ENCODE data around the gene ADCY4.
"Not testable (repeated sequence)": the region's sequence is repeated elsewhere in the genome, so short reads cannot be mapped to it uniquely, and the experiment has no call there.

ADCY4 gene

GRCh38 chr14:24365600-24366412, 30.9 kb upstream of the ADCY4 start:
- Histone ChIP-seq H3K27ac (ENCODE audit: low read length) (no peak overlapping the region), H3K36me3 (ENCODE audit: control insufficient read depth, low read depth, low read length) (no peaks in the 10 kb centered on the region), H3K4me1 (ENCODE audit: control insufficient read depth, low read depth, low read length) (peaks cover 15% of the 10 kb centered on the region), H3K27me3 (ENCODE audit: control insufficient read depth, insufficient read depth, low read length) (peaks cover 25% of the 10 kb centered on the region), H3K4me3 (ENCODE audit: low read length) (peak overlapping the region; percentile 67), H3K9ac (ENCODE audit: low read length) (peak overlapping the region; percentile 32), H3K9me3 (ENCODE audit: control insufficient read depth, low read depth, low read length) (no peaks in the 10 kb centered on the region)

DNA sequence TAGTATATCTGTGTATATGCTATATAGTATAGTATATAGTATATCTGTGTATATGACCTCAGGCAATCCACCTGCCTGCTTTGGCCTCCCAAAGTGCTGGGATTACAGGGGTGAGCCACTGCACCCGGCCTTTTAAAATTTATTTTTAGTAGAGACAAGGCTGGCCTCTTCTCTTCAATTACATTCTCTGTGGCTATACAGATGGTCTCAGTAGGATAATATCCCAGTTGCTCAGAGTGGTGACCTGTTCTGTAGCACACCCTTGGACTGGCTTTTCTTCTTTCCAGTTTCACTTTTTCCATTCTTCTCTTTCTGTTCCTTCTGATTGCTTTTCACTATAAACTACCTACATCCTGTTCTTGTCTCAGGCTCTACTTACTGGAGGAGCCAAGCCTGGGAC, 30.0 kb upstream of the ADCY4 start:
- H3K27me3 ChIP-seq (ENCODE audit: control insufficient read depth, insufficient read depth, low read length): peaks cover 28% of the 10 kb centered on the region
- peaks cover 15% of the 10 kb centered on the region for H3K4me1 ChIP-seq (ENCODE audit: control insufficient read depth, low read depth, low read length)
- H3K4me3 ChIP-seq (ENCODE audit: low read length): no peak overlapping the region
- no peaks in the 10 kb centered on the region for H3K9me3 ChIP-seq (ENCODE audit: control insufficient read depth, low read depth, low read length)
- H3K27ac ChIP-seq (ENCODE audit: low read length): no peak overlapping the region
- H3K9ac ChIP-seq (ENCODE audit: low read length): no peak overlapping the region
- H3K36me3 ChIP-seq (ENCODE audit: control insufficient read depth, low read depth, low read length): no peaks in the 10 kb centered on the region

GRCh38 chr14:24363401-24363800, 28.5 kb upstream of the ADCY4 start:
- Histone ChIP-seq H3K9me3 (ENCODE audit: control insufficient read depth, low read depth, low read length) (no peaks in the 10 kb centered on the region), H3K36me3 (ENCODE audit: control insufficient read depth, low read depth, low read length) (no peaks in the 10 kb centered on the region), H3K4me1 (ENCODE audit: control insufficient read depth, low read depth, low read length) (peaks cover 9% of the 10 kb centered on the region), H3K27ac (ENCODE audit: low read length) (no peak overlapping the region), H3K27me3 (ENCODE audit: control insufficient read depth, insufficient read depth, low read length) (peaks cover 29% of the 10 kb centered on the region), H3K9ac (ENCODE audit: low read length) (no peak overlapping the region), H3K4me3 (ENCODE audit: low read length) (no peak overlapping the region)

GRCh38 chr14:24362241-24362960, 27.5 kb upstream of the ADCY4 start:
- Histone ChIP-seq H3K4me3 (ENCODE audit: low read length) (no peak overlapping the region), H3K27ac (ENCODE audit: low read length) (no peak overlapping the region), H3K36me3 (ENCODE audit: control insufficient read depth, low read depth, low read length) (no peaks in the 10 kb centered on the region), H3K27me3 (ENCODE audit: control insufficient read depth, insufficient read depth, low read length) (peaks cover 32% of the 10 kb centered on the region), H3K4me1 (ENCODE audit: control insufficient read depth, low read depth, low read length) (peaks cover 9% of the 10 kb centered on the region), H3K9ac (ENCODE audit: low read length) (no peak overlapping the region), H3K9me3 (ENCODE audit: control insufficient read depth, low read depth, low read length) (no peaks in the 10 kb centered on the region)

- Histone ChIP-seq H3K27me3 (ENCODE audit: control insufficient read depth, insufficient read depth, low read length) (peaks cover 36% of the 10 kb centered on the region), H3K27ac (ENCODE audit: low read length) (no peak overlapping the region), H3K9me3 (ENCODE audit: control insufficient read depth, low read depth, low read length) (no peaks in the 10 kb centered on the region), H3K36me3 (ENCODE audit: control insufficient read depth, low read depth, low read length) (no peaks in the 10 kb centered on the region), H3K9ac (ENCODE audit: low read length) (no peak overlapping the region), H3K4me3 (ENCODE audit: low read length) (no peak overlapping the region), H3K4me1 (ENCODE audit: control insufficient read depth, low read depth, low read length) (peaks cover 9% of the 10 kb centered on the region)
Observed at GRCh38 chr14:24361326-24361725, 26.5 kb upstream of the ADCY4 start.

GRCh38 chr14:24360281-24360680, 25.4 kb upstream of the ADCY4 start:
- H3K9ac ChIP-seq (ENCODE audit: low read length): no peak overlapping the region
- no peak overlapping the region for H3K4me3 ChIP-seq (ENCODE audit: low read length)
- no peaks in the 10 kb centered on the region for H3K36me3 ChIP-seq (ENCODE audit: control insufficient read depth, low read depth, low read length)
- H3K4me1 ChIP-seq (ENCODE audit: control insufficient read depth, low read depth, low read length): peaks cover 1% of the 10 kb centered on the region
- peaks cover 35% of the 10 kb centered on the region for H3K27me3 ChIP-seq (ENCODE audit: control insufficient read depth, insufficient read depth, low read length)
- no peaks in the 10 kb centered on the region for H3K9me3 ChIP-seq (ENCODE audit: control insufficient read depth, low read depth, low read length)
- no peak overlapping the region for H3K27ac ChIP-seq (ENCODE audit: low read length)

GRCh38 chr14:24356208-24356607, 21.3 kb upstream of the ADCY4 start:
- H3K36me3 ChIP-seq (ENCODE audit: control insufficient read depth, low read depth, low read length): no peaks in the 10 kb centered on the region
- H3K9me3 ChIP-seq (ENCODE audit: control insufficient read depth, low read depth, low read length): no peaks in the 10 kb centered on the region
- no peak overlapping the region for H3K27ac ChIP-seq (ENCODE audit: low read length)
- H3K4me1 ChIP-seq (ENCODE audit: control insufficient read depth, low read depth, low read length): no peaks in the 10 kb centered on the region
- H3K4me3 ChIP-seq (ENCODE audit: low read length): no peak overlapping the region
- H3K9ac ChIP-seq (ENCODE audit: low read length): no peak overlapping the region
- H3K27me3 ChIP-seq (ENCODE audit: control insufficient read depth, insufficient read depth, low read length): peaks cover 42% of the 10 kb centered on the region

- Histone ChIP-seq H3K27me3 (ENCODE audit: control insufficient read depth, insufficient read depth, low read length) (peaks cover 48% of the 10 kb centered on the region), H3K9me3 (ENCODE audit: control insufficient read depth, low read depth, low read length) (no peaks in the 10 kb centered on the region)
Observed at GRCh38 chr14:24355009-24355408, 20.1 kb upstream of the ADCY4 start.

DNA sequence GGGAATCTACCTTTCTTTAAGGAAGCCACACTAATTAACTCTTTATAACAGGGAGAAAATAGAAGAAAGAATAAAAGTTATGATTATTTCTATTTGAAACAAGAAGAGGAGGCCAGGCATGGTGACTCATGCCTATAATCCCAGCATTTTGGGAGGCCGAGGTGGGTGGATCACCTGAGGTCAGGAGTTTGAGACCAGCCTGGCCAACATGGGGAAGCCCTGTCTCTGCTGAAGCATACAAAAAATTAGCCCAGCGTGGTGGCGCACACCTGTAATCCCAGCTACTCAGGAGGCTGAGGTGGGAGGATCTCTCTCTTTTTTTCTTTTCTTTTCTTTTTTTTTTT, 19.6 kb upstream of the ADCY4 start:
- not testable (repeated sequence) for H3K9ac ChIP-seq (ENCODE audit: low read length); H3K27ac ChIP-seq (ENCODE audit: low read length)

More at GRCh38 chr14:24355009-24355408, 20.1 kb upstream of the ADCY4 start:
- no peaks in the 10 kb centered on the region for H3K4me1 ChIP-seq (ENCODE audit: control insufficient read depth, low read depth, low read length)
- no peaks in the 10 kb centered on the region for H3K36me3 ChIP-seq (ENCODE audit: control insufficient read depth, low read depth, low read length)
- no peak overlapping the region for H3K9ac ChIP-seq (ENCODE audit: low read length)
- H3K4me3 ChIP-seq (ENCODE audit: low read length): no peak overlapping the region
- no peak overlapping the region for H3K27ac ChIP-seq (ENCODE audit: low read length)

DNA sequence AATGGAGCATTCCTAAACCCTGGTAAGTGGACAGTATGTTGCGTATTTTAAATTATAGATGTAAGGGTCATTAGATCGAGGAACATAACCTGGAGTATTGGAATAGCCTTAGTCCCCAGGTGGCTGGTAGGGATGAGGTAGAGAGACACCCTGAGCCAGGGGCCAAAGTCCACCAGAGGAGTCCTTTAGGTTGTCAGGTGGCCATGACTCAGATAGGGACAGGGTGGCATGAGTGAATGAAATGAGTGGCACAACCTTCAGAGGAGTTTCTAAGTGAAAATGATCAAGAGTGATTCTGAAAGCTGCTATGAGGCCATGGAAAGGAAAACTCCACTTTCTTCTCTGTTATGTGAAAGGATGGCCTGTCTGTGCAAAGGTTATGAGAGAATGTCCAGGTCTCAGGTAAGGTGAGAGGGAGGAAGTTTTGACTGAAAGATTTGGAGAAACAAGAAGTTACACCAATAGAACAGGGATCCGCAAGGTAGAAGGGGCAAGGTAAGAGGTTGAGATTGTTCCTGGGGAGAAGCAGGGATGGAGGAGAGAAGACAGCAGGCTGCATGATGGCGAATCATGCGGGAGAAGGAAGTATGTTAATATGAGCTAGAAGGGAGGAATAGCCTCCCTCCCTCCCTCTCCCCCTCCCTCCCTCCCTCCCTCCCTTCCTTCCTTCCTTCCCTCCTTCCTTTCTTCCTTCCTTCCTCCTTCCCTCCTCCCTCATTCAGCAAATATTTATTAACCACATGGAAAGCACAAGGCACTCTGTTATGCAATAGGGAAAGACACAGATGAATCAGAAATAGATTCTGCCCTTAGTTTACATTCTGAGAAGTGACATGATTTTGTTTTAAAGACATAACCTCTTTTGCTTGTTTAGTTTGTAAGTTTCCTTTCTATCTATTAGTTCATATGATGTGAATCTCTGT, 18.9 kb upstream of the ADCY4 start:
- no peaks in the 10 kb centered on the region for H3K9me3 ChIP-seq (ENCODE audit: control insufficient read depth, low read depth, low read length)
- no peaks in the 10 kb centered on the region for H3K4me1 ChIP-seq (ENCODE audit: control insufficient read depth, low read depth, low read length)
- H3K36me3 ChIP-seq (ENCODE audit: control insufficient read depth, low read depth, low read length): no peaks in the 10 kb centered on the region
- H3K27me3 ChIP-seq (ENCODE audit: control insufficient read depth, insufficient read depth, low read length): peaks cover 59% of the 10 kb centered on the region
- no peak overlapping the region for H3K27ac ChIP-seq (ENCODE audit: low read length)
- H3K4me3 ChIP-seq (ENCODE audit: low read length): no peak overlapping the region
- no peak overlapping the region for H3K9ac ChIP-seq (ENCODE audit: low read length)

More for the DNA sequence above, 19.6 kb upstream of the ADCY4 start:
- not testable (repeated sequence) for H3K9me3 ChIP-seq (ENCODE audit: control insufficient read depth, low read depth, low read length); H3K4me1 ChIP-seq (ENCODE audit: control insufficient read depth, low read depth, low read length); H3K36me3 ChIP-seq (ENCODE audit: control insufficient read depth, low read depth, low read length); H3K4me3 ChIP-seq (ENCODE audit: low read length)
- peaks cover 53% of the 10 kb centered on the region for H3K27me3 ChIP-seq (ENCODE audit: control insufficient read depth, insufficient read depth, low read length)

- no peak overlapping the region for H3K9ac ChIP-seq (ENCODE audit: low read length)
- no peaks in the 10 kb centered on the region for H3K9me3 ChIP-seq (ENCODE audit: control insufficient read depth, low read depth, low read length)
- H3K27me3 ChIP-seq (ENCODE audit: control insufficient read depth, insufficient read depth, low read length): peaks cover 61% of the 10 kb centered on the region
- H3K36me3 ChIP-seq (ENCODE audit: control insufficient read depth, low read depth, low read length): no peaks in the 10 kb centered on the region
- no peak overlapping the region for H3K4me3 ChIP-seq (ENCODE audit: low read length)
- H3K4me1 ChIP-seq (ENCODE audit: control insufficient read depth, low read depth, low read length): no peaks in the 10 kb centered on the region
- no peak overlapping the region for H3K27ac ChIP-seq (ENCODE audit: low read length)
Observed at GRCh38 chr14:24351517-24351916, 16.6 kb upstream of the ADCY4 start.
